ENCODE data around the gene CFAP299.

GRCh38 chr4:80717204-80717603, 381.7 kb downstream of the CFAP299 start:
- TF ChIP-seq CTCF (IDR thresholded peaks at IDR 0.05) (no peak), POLR2A (IDR thresholded peaks at IDR 0.05) (no peak)
